Measurements from ENCODE around the gene TSC2. TPM values are rescaled to one million over a fixed set of nuclear protein-coding genes. Genes with fewer than 3 reads are reported as not detected.

Gene TSC2
- total and polyA plus RNA-seq, 8 donors: 40.8 to 369 (median 76.0) TPM

GRCh38 chr16:2086812-2087747, 39.3 kb downstream of the TSC2 start:
- peak overlapping the region in 1 of 5 donors; percentile 34 for H3K27ac ChIP-seq
- H3K27me3 ChIP-seq: no peaks in the 10 kb centered on the region
- DNase-seq: no peak
- TF ChIP-seq POLR2AphosphoS5 (IDR thresholded peaks at IDR 0.05) (no peak), CTCF (IDR thresholded peaks at IDR 0.05) (no peak), POLR2A (IDR thresholded peaks at IDR 0.05) (no peak), EP300 (IDR thresholded peaks at IDR 0.05) (no peak)
- intact Hi-C loops (cut with DNase I; ENCODE audit: low total_unique reads): loop anchor here (10.0 kb wide), 1 partner anchor 62 kb away; the partner anchor contains the start of gene NHERF2
- peaks cover 16 to 54% (median 42%) of the 10 kb centered on the region in 4 donors for H3K4me1 ChIP-seq
- WGBS, 5 donors: 87 to 93% (median 91%) methylated on average over 16 to 30 of the region's 30 CpGs
- no peaks in the 10 kb centered on the region for H3K9me3 ChIP-seq
- peaks cover 68 to 98% (median 96%) of the 10 kb centered on the region in 4 donors for H3K36me3 ChIP-seq
- H3K4me3 ChIP-seq: no peak overlapping the region

- intact Hi-C loops (cut with DNase I; ENCODE audit: low total_unique reads): loop anchor here (10.0 kb wide), 1 partner anchor 63 kb away; the partner anchor contains the start of gene NHERF2
- H3K4me3 ChIP-seq: no peak overlapping the region
- peaks cover 73 to 98% (median 96%) of the 10 kb centered on the region in 4 donors for H3K36me3 ChIP-seq
- 79 to 90% (median 87%) methylated on average over 34 to 41 of the region's 41 CpGs for WGBS, 5 donors
- no peaks in the 10 kb centered on the region for H3K27me3 ChIP-seq
- DNase-seq: no peak
- H3K27ac ChIP-seq: no peak overlapping the region
- TF ChIP-seq CTCF (IDR thresholded peaks at IDR 0.05) (no peak), POLR2AphosphoS5 (IDR thresholded peaks at IDR 0.05) (no peak), POLR2A (IDR thresholded peaks at IDR 0.05) (no peak), EP300 (IDR thresholded peaks at IDR 0.05) (no peak)
- peaks cover 13 to 54% (median 43%) of the 10 kb centered on the region in 4 donors for H3K4me1 ChIP-seq
- no peaks in the 10 kb centered on the region for H3K9me3 ChIP-seq
Observed at GRCh38 chr16:2087748-2088631, 40.2 kb downstream of the TSC2 start.

- TF ChIP-seq POLR2AphosphoS5 (IDR thresholded peaks at IDR 0.05): no peak
- no peak for TF ChIP-seq CTCF (IDR thresholded peaks at IDR 0.05)
- intact Hi-C loops (cut with DNase I; ENCODE audit: low total_unique reads): loop anchor here (10.0 kb wide), 1 partner anchor 64 kb away; the partner anchor contains the start of gene NHERF2
- H3K36me3 ChIP-seq: peaks cover 78 to 98% (median 96%) of the 10 kb centered on the region in 4 donors
- no peaks in the 10 kb centered on the region for H3K9me3 ChIP-seq
- 81 to 90% (median 88%) methylated on average over 17 to 20 of the region's 20 CpGs for WGBS, 5 donors
- no peaks in the 10 kb centered on the region for H3K27me3 ChIP-seq
- no peak for DNase-seq
- H3K4me1 ChIP-seq: peaks cover 13 to 49% (median 40%) of the 10 kb centered on the region in 4 donors
- H3K4me3 ChIP-seq: no peak overlapping the region
- H3K27ac ChIP-seq: peak overlapping the region in 1 of 5 donors; percentile 81
Observed at GRCh38 chr16:2088759-2089358, 41.1 kb downstream of the TSC2 start.
